Activated CD4-positive, alpha-beta T cell treated with anti-CD3 and anti-CD28 coated beads for 48 hours (primary cell): ENCODE data around the gene G0S2.
"Not testable (repeated sequence)": the region's sequence is repeated elsewhere in the genome, so short reads cannot be mapped to it uniquely, and the experiment has no call there.

ENCODE experiments used
- DNase-seq: peaks from one replicate; pipeline ENCODE4 v3.0.0-alpha.2; 2020

Gene G0S2

GRCh38 chr1:209685821-209686220 is 10.6 kb downstream of the G0S2 start:
- DNase-seq, result peak; percentile 26

GRCh38 chr1:209686322-209686721 is 11.1 kb downstream of the G0S2 start:
- DNase-seq, result no peak

- no peak for DNase-seq
These were observed 13.6 kb downstream of the G0S2 start for GRCh38 chr1:209688746-209689234.

- no peak for DNase-seq
These were observed 14.3 kb downstream of the G0S2 start for GRCh38 chr1:209689477-209689876.

GRCh38 chr1:209691237-209691636 is 16.0 kb downstream of the G0S2 start:
- no peak for DNase-seq

- DNase-seq, result no peak
These were observed 17.1 kb downstream of the G0S2 start for GRCh38 chr1:209692296-209692695.

DNA sequence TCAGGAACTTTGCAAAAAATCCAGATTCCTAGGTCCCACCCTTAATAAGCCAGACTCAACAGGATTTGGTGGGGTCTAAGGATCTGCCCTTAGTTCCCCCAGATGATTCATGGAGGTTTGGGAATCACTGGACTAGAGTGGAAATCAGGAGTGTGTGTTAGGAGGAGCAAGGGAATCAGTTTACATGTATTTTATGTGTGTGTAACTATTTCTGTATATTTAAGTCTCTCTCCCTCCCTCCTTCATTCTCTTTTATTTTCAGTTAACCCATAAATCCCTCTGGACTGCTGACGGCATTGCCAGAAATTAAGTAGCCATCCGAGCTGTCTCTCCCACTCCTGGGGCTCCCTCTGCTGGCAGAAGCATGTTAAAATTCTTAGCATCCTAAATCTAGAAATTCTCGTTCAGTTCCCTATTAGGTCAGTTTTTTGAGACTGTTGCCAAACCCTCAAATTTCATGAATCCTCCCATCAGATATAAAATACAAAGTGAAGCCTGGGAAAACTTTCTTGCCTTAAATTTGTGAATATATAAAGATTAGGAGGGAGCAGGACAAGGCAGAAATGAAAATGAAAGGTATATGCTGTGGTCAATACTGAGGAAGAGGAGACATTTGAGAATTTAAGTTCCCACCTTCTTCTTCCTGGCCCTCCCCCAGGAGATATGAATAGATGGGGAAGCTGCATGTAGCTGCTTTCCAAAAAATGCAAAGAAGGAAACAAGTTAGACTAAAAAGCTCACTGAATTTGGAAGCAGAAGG is 17.7 kb downstream of the G0S2 start:
- DNase-seq, result peak; percentile 85

DNA sequence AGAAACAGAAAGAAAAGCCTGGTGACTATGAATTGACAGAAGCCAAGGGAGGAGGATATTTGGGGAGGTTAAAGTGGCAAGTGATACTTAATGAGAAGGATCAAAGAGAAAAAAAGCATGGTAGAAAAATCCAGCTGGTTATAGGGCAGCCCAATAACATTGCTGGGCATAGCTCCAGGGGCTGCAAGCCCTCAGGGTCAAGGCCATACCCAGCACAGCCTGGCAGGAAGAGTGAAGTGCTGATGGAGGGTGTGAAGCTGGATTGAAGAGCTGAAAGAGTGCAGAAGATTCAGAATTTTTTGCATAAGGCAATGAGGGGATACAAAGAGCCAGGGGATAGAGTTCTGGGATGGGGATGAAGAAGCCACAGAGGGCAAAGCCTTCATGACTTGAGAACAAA is 21.5 kb downstream of the G0S2 start:
- DNase-seq, result no peak

DNA sequence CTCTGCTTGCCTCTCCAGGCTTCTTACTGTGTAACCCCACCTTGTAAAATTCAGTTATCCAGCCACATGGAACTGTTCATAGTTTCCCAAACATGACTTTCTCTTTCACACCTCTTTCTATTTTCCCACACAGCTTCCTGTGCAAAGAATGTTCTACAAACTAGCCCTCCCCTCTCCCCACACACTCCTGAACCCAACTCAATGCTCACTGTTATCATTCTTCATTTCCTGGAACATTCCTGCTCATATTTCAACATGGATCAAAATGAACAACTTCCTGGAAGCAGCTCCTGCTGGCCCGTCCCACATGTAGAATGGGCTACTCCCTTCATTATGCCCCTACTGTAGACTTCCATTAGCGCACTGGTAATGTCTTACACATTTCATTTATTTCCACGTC is 21.9 kb downstream of the G0S2 start:
- no peak for DNase-seq

DNA sequence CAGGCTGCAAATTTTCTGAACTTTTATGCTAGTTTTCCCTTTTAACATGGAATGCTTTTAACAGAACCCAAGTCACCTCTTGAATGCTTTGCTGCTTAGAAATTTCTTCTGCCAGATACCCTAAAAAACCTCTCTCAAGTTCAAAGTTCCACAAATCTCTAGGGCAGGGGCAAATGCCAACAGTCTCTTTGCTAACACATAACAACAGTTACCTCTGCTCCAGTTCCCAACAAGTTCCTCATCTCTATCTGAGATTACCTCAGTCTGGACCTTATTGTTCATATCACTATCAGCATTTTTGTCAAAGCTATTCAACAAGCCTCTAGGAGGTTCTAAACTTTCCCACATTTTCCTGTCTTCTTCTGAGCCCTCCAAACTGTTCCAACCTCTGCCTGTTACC is 25.5 kb downstream of the G0S2 start:
- DNase-seq, result not testable (repeated sequence)

DNA sequence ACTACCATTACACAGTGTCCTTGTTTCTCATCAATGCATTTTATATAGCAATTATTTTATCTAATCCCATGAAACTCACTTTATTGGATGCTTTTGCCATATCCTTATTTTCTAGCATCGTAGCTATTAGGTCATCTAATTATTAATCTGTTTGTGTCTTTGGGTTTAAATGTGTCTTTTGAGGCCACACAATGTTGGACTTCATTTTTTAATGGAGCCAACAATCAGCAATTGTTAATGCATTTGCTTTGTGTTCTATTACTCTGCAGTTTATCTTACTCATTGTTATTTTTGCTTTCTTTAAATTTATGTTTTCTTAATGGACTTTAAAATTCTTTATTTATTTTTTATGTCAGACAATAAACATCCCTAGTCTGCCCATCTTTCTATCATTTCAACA is 27.6 kb downstream of the G0S2 start:
- no peak for DNase-seq

GRCh38 chr1:209703834-209704504 is 28.8 kb downstream of the G0S2 start:
- no peak for DNase-seq

GRCh38 chr1:209704584-209704983 is 29.4 kb downstream of the G0S2 start, which contains the start of gene HSD11B1:
TSS of gene HSD11B1 (plus strand) at chr1:209704846. CDS start at chr1:209704943, 97 bp downstream.
- no peak for DNase-seq

DNA sequence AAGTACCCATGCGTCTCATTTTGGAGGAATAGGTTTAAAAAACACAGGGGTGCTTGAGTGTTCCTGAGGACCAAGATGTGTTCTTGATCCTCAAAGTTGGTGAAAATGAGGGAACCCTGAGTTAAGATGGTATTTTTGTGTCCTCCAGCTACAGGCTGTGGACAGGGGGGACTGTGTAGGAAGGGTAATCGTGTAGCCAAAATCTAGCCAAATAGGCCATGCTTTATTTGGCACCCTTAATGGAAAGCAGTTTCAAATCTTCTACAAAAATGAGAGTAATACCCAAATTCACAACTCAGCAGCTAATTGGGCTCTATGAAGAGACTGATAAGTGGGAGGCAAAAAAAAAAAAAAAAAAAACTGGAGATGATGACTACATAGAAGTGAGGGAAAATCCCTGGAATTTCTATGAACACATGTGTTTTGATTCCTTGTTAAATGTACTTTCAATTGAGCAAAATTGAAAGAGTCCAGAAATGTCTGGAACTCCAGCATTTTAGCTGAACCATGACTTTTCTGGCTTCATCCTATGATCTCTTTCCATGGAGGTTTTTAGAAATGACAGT is 29.9 kb downstream of the G0S2 start:
- no peak for DNase-seq

- DNase-seq, result no peak
These were observed 31.4 kb downstream of the G0S2 start for GRCh38 chr1:209706622-209707021.

- no peak for DNase-seq
These were observed 32.1 kb downstream of the G0S2 start for GRCh38 chr1:209707308-209707707.

DNA sequence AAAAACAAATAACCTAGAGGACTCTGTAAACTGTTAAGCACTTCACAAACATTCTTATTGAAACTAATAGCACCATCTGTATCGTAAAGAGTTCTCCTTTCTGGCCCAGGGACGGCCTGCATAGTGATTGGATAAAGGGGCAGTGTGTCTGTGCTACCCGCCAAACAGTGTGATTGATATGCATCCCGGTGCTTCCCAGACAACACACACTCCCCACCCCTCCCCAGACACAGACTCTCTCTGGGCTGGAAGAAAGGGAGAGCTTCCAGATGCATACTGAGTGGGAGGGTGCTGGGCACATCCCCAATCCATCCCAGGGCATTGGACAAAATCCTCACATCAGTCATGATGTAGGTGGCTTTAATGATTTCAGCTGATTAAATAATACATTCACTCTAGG is 33.1 kb downstream of the G0S2 start:
- DNase-seq, result no peak

GRCh38 chr1:209710093-209710492 is 34.9 kb downstream of the G0S2 start:
- peak; percentile 28 for DNase-seq

DNA sequence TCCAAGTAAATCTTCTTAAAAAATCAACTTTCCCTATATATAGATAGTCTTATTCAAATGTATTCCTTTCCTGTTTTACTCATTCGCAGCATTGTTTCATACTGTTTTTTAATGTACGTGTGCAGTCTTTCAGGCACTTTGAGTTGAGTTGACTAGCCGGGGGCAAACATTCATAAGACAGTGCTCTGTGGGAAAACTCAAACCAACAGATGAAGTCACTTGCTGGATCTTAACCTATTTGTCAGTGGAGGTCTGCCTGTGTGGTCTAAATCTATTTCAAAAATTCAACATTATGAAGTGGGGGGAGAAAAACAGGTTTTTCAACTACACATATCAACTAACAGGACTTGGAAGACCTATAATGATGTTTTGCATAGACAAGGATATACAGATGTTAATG is 35.6 kb downstream of the G0S2 start:
- DNase-seq, result no peak

DNA sequence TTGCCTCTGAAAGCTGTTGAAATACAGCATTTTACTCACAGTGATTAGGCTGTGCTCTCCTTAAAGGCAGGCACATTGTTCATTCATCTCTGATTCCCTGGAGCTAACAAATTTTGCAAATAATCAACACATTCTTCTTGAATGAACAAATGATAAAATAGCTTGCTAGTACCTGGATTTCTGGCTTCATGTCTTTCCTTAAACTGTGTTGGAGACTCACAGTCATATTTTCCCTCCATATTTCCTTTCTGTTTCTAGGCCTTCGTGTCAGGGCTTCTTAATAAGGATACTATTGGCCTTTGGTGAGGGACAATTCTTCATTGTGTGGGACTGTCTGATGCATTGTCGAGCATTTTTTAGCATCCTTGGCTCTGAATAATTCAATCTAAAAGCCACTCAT is 39.1 kb downstream of the G0S2 start:
- DNase-seq, result no peak

- DNase-seq, result no peak
These were observed 40.1 kb downstream of the G0S2 start for GRCh38 chr1:209715314-209715713.

DNA sequence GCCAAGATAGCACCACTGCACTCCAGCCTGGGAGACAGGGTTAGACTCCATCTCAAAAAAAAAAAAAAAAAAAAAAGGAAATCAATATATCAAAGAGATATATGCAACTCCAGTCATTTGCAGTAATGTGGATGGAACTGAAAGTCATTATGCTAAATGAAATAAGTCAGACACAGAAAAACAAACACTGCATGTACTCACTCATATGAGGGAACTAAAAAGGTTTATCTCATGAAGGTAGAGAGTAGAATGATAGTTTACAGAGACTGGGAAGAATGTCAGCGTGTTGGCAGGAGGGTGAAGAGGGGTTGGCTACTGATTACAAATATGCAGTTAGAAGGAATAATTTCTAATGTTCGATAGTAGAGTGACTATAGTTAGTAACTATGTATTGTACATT is 42.6 kb downstream of the G0S2 start:
- no peak for DNase-seq

DNA sequence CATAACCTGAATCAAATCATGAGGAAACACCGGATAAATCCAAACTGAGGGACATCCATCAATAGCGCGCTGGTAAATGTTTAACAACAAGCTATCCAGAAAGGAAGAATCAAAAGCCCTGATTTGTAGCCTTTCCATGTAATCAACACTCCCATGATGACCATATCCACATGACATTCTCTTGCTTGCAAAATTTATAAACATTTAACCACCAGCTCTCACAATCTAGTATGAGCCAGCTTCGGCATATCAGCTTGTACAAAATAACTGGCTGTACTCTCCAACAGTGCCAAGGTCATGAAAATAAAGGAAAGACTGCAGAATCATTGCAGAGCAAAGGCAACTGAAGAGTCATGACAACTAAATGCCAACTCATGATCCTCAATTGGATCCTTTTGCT is 45.1 kb downstream of the G0S2 start:
- no peak for DNase-seq

- no peak for DNase-seq
These were observed 45.6 kb downstream of the G0S2 start for GRCh38 chr1:209720826-209721225.
